ENCODE measurements around the gene NR3C1. TPM values are rescaled to one million over a fixed set of nuclear protein-coding genes. Genes with fewer than 3 reads are reported as not detected.

Gene NR3C1
- total RNA-seq, 1 donor from 2014 or later: 47.8 TPM

DNA sequence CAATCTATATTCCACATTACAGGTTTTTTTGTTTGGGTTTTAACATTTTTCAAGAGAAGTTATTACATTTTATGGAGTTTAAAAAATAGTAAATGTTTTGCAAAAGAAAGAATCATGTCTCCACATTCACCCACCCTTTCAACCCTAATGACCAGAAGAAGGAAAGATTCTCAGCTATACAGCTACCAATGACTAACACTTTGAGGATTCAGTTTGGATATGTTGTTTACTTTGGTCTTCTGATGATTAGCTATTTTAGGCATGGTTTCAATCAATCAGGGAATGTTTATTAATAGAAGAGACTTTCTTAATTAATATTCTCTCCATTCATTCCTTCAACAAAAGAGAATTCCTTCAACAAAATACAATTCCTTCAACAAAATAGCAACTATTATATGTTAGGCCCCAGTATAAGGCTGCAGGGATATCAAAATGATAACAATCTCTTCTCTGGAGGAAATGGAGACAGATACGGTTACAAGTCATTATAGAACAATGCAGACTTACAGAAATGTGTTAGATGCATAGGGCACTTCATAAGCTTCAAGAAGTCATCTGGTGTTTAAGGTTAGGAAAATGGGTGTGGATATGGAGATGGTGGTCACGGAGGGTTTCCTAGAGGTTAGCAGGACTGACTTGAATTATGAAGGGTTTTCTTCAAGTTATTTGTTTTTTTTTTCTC lies 9.3 kb upstream of the NR3C1 start:
- Mint-ChIP-seq H3K4me3 (ENCODE audit: unreplicated experiment) (no peak overlapping the region), H3K4me1 (ENCODE audit: unreplicated experiment) (no peaks in the 10 kb centered on the region), H3K9me3 (ENCODE audit: unreplicated experiment) (no peaks in the 10 kb centered on the region), H3K27ac (ENCODE audit: unreplicated experiment) (no peak overlapping the region), H3K27me3 (ENCODE audit: unreplicated experiment) (no peaks in the 10 kb centered on the region), H3K36me3 (ENCODE audit: unreplicated experiment) (no peaks in the 10 kb centered on the region)
- TF ChIP-seq, protein P1, sequence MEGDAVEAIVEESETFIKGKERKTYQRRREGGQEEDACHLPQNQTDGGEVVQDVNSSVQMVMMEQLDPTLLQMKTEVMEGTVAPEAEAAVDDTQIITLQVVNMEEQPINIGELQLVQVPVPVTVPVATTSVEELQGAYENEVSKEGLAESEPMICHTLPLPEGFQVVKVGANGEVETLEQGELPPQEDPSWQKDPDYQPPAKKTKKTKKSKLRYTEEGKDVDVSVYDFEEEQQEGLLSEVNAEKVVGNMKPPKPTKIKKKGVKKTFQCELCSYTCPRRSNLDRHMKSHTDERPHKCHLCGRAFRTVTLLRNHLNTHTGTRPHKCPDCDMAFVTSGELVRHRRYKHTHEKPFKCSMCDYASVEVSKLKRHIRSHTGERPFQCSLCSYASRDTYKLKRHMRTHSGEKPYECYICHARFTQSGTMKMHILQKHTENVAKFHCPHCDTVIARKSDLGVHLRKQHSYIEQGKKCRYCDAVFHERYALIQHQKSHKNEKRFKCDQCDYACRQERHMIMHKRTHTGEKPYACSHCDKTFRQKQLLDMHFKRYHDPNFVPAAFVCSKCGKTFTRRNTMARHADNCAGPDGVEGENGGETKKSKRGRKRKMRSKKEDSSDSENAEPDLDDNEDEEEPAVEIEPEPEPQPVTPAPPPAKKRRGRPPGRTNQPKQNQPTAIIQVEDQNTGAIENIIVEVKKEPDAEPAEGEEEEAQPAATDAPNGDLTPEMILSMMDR (IDR thresholded peaks at IDR 0.05): no peak
- no peak for DNase-seq (ENCODE audit: extremely low spot score, unreplicated experiment)

GRCh38 chr5:143409926-143410325 lies 6.4 kb upstream of the NR3C1 start:
- Mint-ChIP-seq H3K27me3 (ENCODE audit: unreplicated experiment) (no peaks in the 10 kb centered on the region), H3K4me3 (ENCODE audit: unreplicated experiment) (no peak overlapping the region), H3K36me3 (ENCODE audit: unreplicated experiment) (no peaks in the 10 kb centered on the region), H3K4me1 (ENCODE audit: unreplicated experiment) (peaks cover 3% of the 10 kb centered on the region), H3K9me3 (ENCODE audit: unreplicated experiment) (peaks cover 7% of the 10 kb centered on the region), H3K27ac (ENCODE audit: unreplicated experiment) (no peak overlapping the region)
- TF ChIP-seq, protein P1 (IDR thresholded peaks at IDR 0.05): no peak
- no peak for DNase-seq (ENCODE audit: extremely low spot score, unreplicated experiment)

DNA sequence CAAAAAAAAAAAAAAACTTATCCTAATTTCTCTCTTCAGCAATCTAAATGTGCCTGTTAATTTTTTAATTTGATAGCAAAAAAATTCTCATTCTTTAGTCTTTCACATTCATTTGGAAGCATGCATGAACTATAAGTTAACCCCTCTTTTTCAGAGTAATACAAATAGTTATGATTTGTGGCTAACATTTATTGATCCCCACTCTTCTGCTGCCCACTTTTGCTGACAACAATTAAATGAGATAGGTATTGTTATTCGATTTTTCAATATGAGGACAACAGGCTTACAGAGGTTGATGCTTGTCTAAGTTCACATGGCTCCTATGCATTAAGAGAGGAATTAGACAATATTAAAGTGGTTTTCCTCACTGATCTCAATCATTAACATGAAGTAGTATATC lies 2.9 kb upstream of the NR3C1 start:
- Mint-ChIP-seq H3K27me3 (ENCODE audit: unreplicated experiment) (no peaks in the 10 kb centered on the region), H3K9me3 (ENCODE audit: unreplicated experiment) (peaks cover 7% of the 10 kb centered on the region), H3K4me3 (ENCODE audit: unreplicated experiment) (no peak overlapping the region), H3K4me1 (ENCODE audit: unreplicated experiment) (peaks cover 14% of the 10 kb centered on the region), H3K36me3 (ENCODE audit: unreplicated experiment) (no peaks in the 10 kb centered on the region), H3K27ac (ENCODE audit: unreplicated experiment) (peak overlapping the region; percentile 78)
- TF ChIP-seq, protein P1 (IDR thresholded peaks at IDR 0.05): no peak
- DNase-seq (ENCODE audit: extremely low spot score, unreplicated experiment): no peak

- DNase-seq (ENCODE audit: extremely low spot score, unreplicated experiment): no peak
- Mint-ChIP-seq H3K27ac (ENCODE audit: unreplicated experiment) (peak overlapping the region; percentile 100), H3K27me3 (ENCODE audit: unreplicated experiment) (no peaks in the 10 kb centered on the region), H3K4me3 (ENCODE audit: unreplicated experiment) (peak overlapping the region; percentile 90), H3K36me3 (ENCODE audit: unreplicated experiment) (no peaks in the 10 kb centered on the region), H3K9me3 (ENCODE audit: unreplicated experiment) (peaks cover 7% of the 10 kb centered on the region), H3K4me1 (ENCODE audit: unreplicated experiment) (peaks cover 19% of the 10 kb centered on the region)
- TF ChIP-seq, protein P1 (IDR thresholded peaks at IDR 0.05): no peak
Observed at GRCh38 chr5:143405849-143406098, 2.3 kb upstream of the NR3C1 start.

DNA sequence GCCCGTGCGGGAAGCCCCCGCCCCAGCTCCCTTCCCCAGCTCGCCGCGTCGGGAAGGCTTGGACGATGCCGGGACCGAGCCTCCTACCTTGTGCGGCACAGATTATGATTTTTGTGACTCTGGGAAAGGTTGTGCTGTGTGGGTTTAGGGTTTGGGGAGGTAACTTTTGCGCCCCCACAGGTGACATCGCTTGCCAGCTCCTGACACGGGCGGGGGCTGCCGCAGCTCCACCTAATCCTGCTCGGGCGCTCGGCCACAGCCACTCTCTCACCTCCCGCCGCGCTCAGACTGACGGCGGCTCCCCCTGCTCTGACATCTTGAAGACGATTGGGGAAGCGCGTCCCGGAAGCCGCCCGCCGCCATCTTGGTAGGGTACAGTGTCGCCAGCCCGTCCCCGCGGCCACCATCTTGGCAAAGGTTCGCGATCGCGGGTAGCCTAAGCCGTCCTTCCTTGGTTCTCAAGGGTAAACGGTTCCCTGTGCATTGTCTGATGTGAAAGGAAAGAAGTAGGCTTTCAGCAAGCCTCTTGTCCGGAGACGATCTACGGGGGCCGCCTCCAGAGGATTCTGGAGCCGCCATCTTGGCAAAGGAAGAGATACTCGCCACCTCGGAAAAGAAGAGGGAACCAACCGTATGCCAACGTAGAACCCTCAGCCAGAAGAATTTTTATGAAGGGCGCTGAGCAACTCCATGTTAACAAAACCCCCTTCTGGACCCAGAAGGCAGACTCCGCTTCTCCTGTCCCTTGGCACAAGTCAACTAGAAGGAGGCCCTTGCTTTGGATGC lies 1.8 kb upstream of the NR3C1 start:
- Mint-ChIP-seq H3K27ac (ENCODE audit: unreplicated experiment) (peak overlapping the region; percentile 100), H3K4me3 (ENCODE audit: unreplicated experiment) (peak overlapping the region; percentile 90), H3K36me3 (ENCODE audit: unreplicated experiment) (peaks cover 4% of the 10 kb centered on the region), H3K27me3 (ENCODE audit: unreplicated experiment) (no peaks in the 10 kb centered on the region), H3K9me3 (ENCODE audit: unreplicated experiment) (peaks cover 7% of the 10 kb centered on the region), H3K4me1 (ENCODE audit: unreplicated experiment) (peaks cover 24% of the 10 kb centered on the region)
- TF ChIP-seq, protein P1 (IDR thresholded peaks at IDR 0.05): no peak
- DNase-seq (ENCODE audit: extremely low spot score, unreplicated experiment): peak; percentile 95

All from osteocyte (in vitro differentiated cells).